ENCODE measurements around the gene SLC25A12. TPM values are rescaled to one million over a fixed set of nuclear protein-coding genes. Genes with fewer than 3 reads are reported as not detected.

SLC25A12 gene
- total RNA-seq, 1 donor from 2014 or later, result 110 TPM

GRCh38 chr2:171837736-171838135 is 56.3 kb downstream of the SLC25A12 start:
- Histone ChIP-seq H3K27ac (replicated peaks) (peak overlapping the region; percentile 34), H3K4me3 (no peak overlapping the region), H3K27me3 (ENCODE audit: low read depth) (no peaks in the 10 kb centered on the region), H3K9me3 (replicated peaks) (no peaks in the 10 kb centered on the region), H3K4me1 (peaks cover 14% of the 10 kb centered on the region), H3K36me3 (peaks cover 85% of the 10 kb centered on the region)
- no peak for TF ChIP-seq CTCF (IDR thresholded peaks at IDR 0.05; ENCODE audit: borderline replicate concordance)
- intact Hi-C loops (cut with micrococcal nuclease), result no loop called here
- DNase-seq, result no peak

- peaks cover 14% of the 10 kb centered on the region for H3K4me1 ChIP-seq
- DNase-seq, result no peak
- intact Hi-C loops (cut with micrococcal nuclease), result no loop called here
- peaks cover 85% of the 10 kb centered on the region for H3K36me3 ChIP-seq
- no peak for TF ChIP-seq CTCF (IDR thresholded peaks at IDR 0.05; ENCODE audit: borderline replicate concordance)
- no peak overlapping the region for H3K27ac ChIP-seq (replicated peaks)
- H3K4me3 ChIP-seq, result no peak overlapping the region
- H3K27me3 ChIP-seq (ENCODE audit: low read depth), result no peaks in the 10 kb centered on the region
- no peaks in the 10 kb centered on the region for H3K9me3 ChIP-seq (replicated peaks)
Measured at GRCh38 chr2:171836146-171836910, 57.7 kb downstream of the SLC25A12 start.

GRCh38 chr2:171835386-171835785 is 58.7 kb downstream of the SLC25A12 start:
- no peak overlapping the region for H3K4me3 ChIP-seq
- peaks cover 84% of the 10 kb centered on the region for H3K36me3 ChIP-seq
- H3K27me3 ChIP-seq (ENCODE audit: low read depth), result no peaks in the 10 kb centered on the region
- H3K9me3 ChIP-seq (replicated peaks), result no peaks in the 10 kb centered on the region
- DNase-seq, result no peak
- peaks cover 14% of the 10 kb centered on the region for H3K4me1 ChIP-seq
- no peak overlapping the region for H3K27ac ChIP-seq (replicated peaks)
- TF ChIP-seq CTCF (IDR thresholded peaks at IDR 0.05; ENCODE audit: borderline replicate concordance), result no peak
- intact Hi-C loops (cut with micrococcal nuclease), result no loop called here

GRCh38 chr2:171834286-171834685 is 59.8 kb downstream of the SLC25A12 start:
- DNase-seq, result no peak
- H3K27me3 ChIP-seq (ENCODE audit: low read depth), result no peaks in the 10 kb centered on the region
- no peaks in the 10 kb centered on the region for H3K9me3 ChIP-seq (replicated peaks)
- intact Hi-C loops (cut with micrococcal nuclease), result no loop called here
- no peak for TF ChIP-seq CTCF (IDR thresholded peaks at IDR 0.05; ENCODE audit: borderline replicate concordance)
- H3K4me1 ChIP-seq, result peaks cover 14% of the 10 kb centered on the region
- H3K4me3 ChIP-seq, result no peak overlapping the region
- H3K36me3 ChIP-seq, result peaks cover 90% of the 10 kb centered on the region
- no peak overlapping the region for H3K27ac ChIP-seq (replicated peaks)

GRCh38 chr2:171832489-171832888 is 61.6 kb downstream of the SLC25A12 start:
- intact Hi-C loops (cut with micrococcal nuclease), result no loop called here
- H3K36me3 ChIP-seq, result peaks cover 94% of the 10 kb centered on the region
- H3K4me1 ChIP-seq, result peaks cover 3% of the 10 kb centered on the region
- no peak for TF ChIP-seq CTCF (IDR thresholded peaks at IDR 0.05; ENCODE audit: borderline replicate concordance)
- no peak overlapping the region for H3K27ac ChIP-seq (replicated peaks)
- no peaks in the 10 kb centered on the region for H3K27me3 ChIP-seq (ENCODE audit: low read depth)
- no peak overlapping the region for H3K4me3 ChIP-seq
- no peaks in the 10 kb centered on the region for H3K9me3 ChIP-seq (replicated peaks)
- no peak for DNase-seq
